SU-DHL-6 (cell line): ENCODE data around the gene MSX1.

Experiments used
- CTCF ChIP-seq: fragments of 200-600 bp; sonication (generic); IDR thresholded peaks from one replicate; pipeline ENCODE4 v1.5.1; 2017; ENCODE audit warnings: antibody characterized with exemption, mild to moderate bottlenecking, low read length, moderate library complexity; ENCODE audit not compliant: insufficient read depth, poor library complexity, severe bottlenecking
- EZH2phosphoT487 ChIP-seq: fragments of 200-600 bp; sonication (generic), shearing (Covaris generic); conservative IDR thresholded peaks from 2 replicates; pipeline ENCODE4 v1.6.1; 2018; ENCODE audit warnings: mild to moderate bottlenecking, antibody characterized with exemption, low read length, moderate library complexity, mixed read lengths

GRCh38 chr4:4812145-4812794, 47.2 kb upstream of the MSX1 start:
- TF ChIP-seq CTCF = no peak
- TF ChIP-seq EZH2phosphoT487 = no peak
